K562 (cell line): ENCODE measurements around the gene DSTYK. TPM values are rescaled to one million over a fixed set of nuclear protein-coding genes. Genes with fewer than 3 reads are reported as not detected.

ENCODE experiments used
- ARID3A ChIP-seq: IDR thresholded peaks from 2 replicates; pipeline ENCODE4 v1.6.1; 2012; ENCODE audit warnings: low read depth, low read length, improper control_type of control experiment, borderline replicate concordance
- CLOCK ChIP-seq: fragments of 250-450 bp; sonication (Bioruptor Pico); IDR thresholded peaks from 2 replicates; pipeline ENCODE4 v1.4.0; 2020; ENCODE audit warnings: mild to moderate bottlenecking, moderate library complexity, borderline replicate concordance
- CREM ChIP-seq: IDR thresholded peaks from 2 replicates; pipeline ENCODE4 v1.6.1; 2014; ENCODE audit warnings: antibody characterized with exemption, low read depth
- ELF2 ChIP-seq: fragments of 250-450 bp; sonication (Bioruptor Pico); IDR thresholded peaks from 2 replicates; pipeline ENCODE4 v1.5.0; 2021; ENCODE audit warnings: mild to moderate bottlenecking
- EP300 ChIP-seq: IDR thresholded peaks from 2 replicates; pipeline ENCODE4 v1.6.1; 2012; ENCODE audit warnings: low read length, improper control_type of control experiment
- ETV1 ChIP-seq: fragments of 450-650 bp; conservative IDR thresholded peaks from 2 replicates; pipeline ENCODE4 v1.6.1; 2016; ENCODE audit warnings: missing genetic modification characterization, control low read depth, low read depth, missing compliant biosample characterization
- MBD1 ChIP-seq: fragments of 250-450 bp; sonication (Bioruptor Pico); IDR thresholded peaks from 2 replicates; pipeline ENCODE4 v1.8.0; 2022; ENCODE audit warnings: inconsistent platforms
- TCF7 ChIP-seq: sonication (generic); IDR thresholded peaks from 2 replicates; pipeline ENCODE4 v1.6.1; 2016; ENCODE audit warnings: antibody characterized with exemption, borderline replicate concordance
- ZBTB17 ChIP-seq: fragments of 450-650 bp; formaldehyde crosslinking; IDR thresholded peaks from 2 replicates; pipeline ENCODE4 v1.4.0; 2020; ENCODE audit warnings: mild to moderate bottlenecking
- ZC3H8 ChIP-seq: fragments of 450-650 bp; IDR thresholded peaks from 2 replicates; pipeline ENCODE4 v1.6.1; 2017
- ZFP1 ChIP-seq: fragments of 450-650 bp; formaldehyde crosslinking; IDR thresholded peaks from 2 replicates; pipeline ENCODE4 v1.4.0; 2020; ENCODE audit warnings: mild to moderate bottlenecking, mixed read lengths
- ZNF184 ChIP-seq: sonication (generic); formaldehyde crosslinking; IDR thresholded peaks from 2 replicates; pipeline ENCODE4 v1.5.0; 2020; ENCODE audit warnings: missing genetic modification reagents
- ZNF395 ChIP-seq: fragments of 200-800 bp; sonication (Bioruptor generic); IDR thresholded peaks from 2 replicates; pipeline ENCODE4 v1.6.1; 2017; ENCODE audit warnings: missing genetic modification characterization, missing compliant biosample characterization
- ZNF41 ChIP-seq: fragments of 250-450 bp; sonication (Bioruptor Pico); conservative IDR thresholded peaks from 2 replicates; pipeline ENCODE4 v1.4.0; 2020; ENCODE audit warnings: mild to moderate bottlenecking
- ZNF518B ChIP-seq: fragments of 250-450 bp; sonication (Bioruptor Pico); IDR thresholded peaks from 2 replicates; pipeline ENCODE4 v1.5.0; 2021; ENCODE audit warnings: mild to moderate bottlenecking, moderate library complexity
- ZNF644 ChIP-seq: fragments of 200-800 bp; sonication (Bioruptor generic); IDR thresholded peaks from 2 replicates; pipeline ENCODE4 v1.6.1; 2016; ENCODE audit warnings: low read depth, missing genetic modification characterization, missing compliant biosample characterization
- polyA plus RNA-seq, 8 experiments: library from polyadenylated mRNA; depleted of rRNA in 4 of 8; stranded (reverse) in 5 of 8; unstranded in 3 of 8; fragments of >200 nt; fragmentation: Nextera tagmentation in 2 of 8; fragmentation: Illumina TruSeq in 1 of 8; extraction: Ambion mirVana in 2 of 8; extraction: Trizol in 1 of 8; gene quantifications; 2 replicates each; pipeline versions ENCODE4 v1.2.1 to v1.2.3, GENCODE V29; 2011 to 2014; ENCODE audit warnings: inconsistent platforms in 1 of 8, missing spikeins in 1 of 8
- total RNA-seq, 7 experiments: library from RNA; depleted of rRNA in 6 of 7; stranded (reverse); fragments of >200 nt in 6 of 7; fragmentation: Illumina TruSeq in 2 of 7; extraction: Trizol in 2 of 7; gene quantifications; 2 replicates each; pipeline versions ENCODE4 v1.2.1 to v1.2.3, GENCODE V29; 2011 to 2021; ENCODE audit warnings: low replicate concordance in 1 of 7

Gene DSTYK
- total and polyA plus RNA-seq, 9 of the 15 experiments (the other 6 are each of a cell fraction or from before 2014, with no cell fraction given), result 4.2 to 7.1 (median 6.2) TPM

GRCh38 chr1:205170532-205171269, 40.8 kb downstream of the DSTYK start (continued):
- TF ChIP-seq ZNF644 (tag), result no peak
- TF ChIP-seq TCF7, result no peak
- no peak for TF ChIP-seq MBD1 (CRISPR knock-in tag)
- no peak for TF ChIP-seq ZNF518B (CRISPR knock-in tag)
- TF ChIP-seq ZBTB17, result no peak
- no peak for TF ChIP-seq ZC3H8
- TF ChIP-seq ZNF184, result no peak
- no peak for TF ChIP-seq CREM
- no peak for TF ChIP-seq ZFP1
- no peak for TF ChIP-seq ARID3A
- no peak for TF ChIP-seq ZNF41 (CRISPR knock-in tag)
- peak; percentile 62 for TF ChIP-seq ETV1 (tag)
- peak; percentile 33; the same call in 1 of the 2 replicates for TF ChIP-seq ZNF395
- TF ChIP-seq ELF2, result no peak
- peak; percentile 86 for TF ChIP-seq EP300
- TF ChIP-seq CLOCK (CRISPR knock-in tag), result no peak
